ENCODE results near the gene APCDD1. TPM values are rescaled to one million over a fixed set of nuclear protein-coding genes. Genes with fewer than 3 reads are reported as not detected.
"Not testable (repeated sequence)": the region's sequence is repeated elsewhere in the genome, so short reads cannot be mapped to it uniquely, and the experiment has no call there.

APCDD1 gene
- total and polyA plus RNA-seq, 9 donors = 6.3 to 66.2 (median 10.8) TPM

DNA sequence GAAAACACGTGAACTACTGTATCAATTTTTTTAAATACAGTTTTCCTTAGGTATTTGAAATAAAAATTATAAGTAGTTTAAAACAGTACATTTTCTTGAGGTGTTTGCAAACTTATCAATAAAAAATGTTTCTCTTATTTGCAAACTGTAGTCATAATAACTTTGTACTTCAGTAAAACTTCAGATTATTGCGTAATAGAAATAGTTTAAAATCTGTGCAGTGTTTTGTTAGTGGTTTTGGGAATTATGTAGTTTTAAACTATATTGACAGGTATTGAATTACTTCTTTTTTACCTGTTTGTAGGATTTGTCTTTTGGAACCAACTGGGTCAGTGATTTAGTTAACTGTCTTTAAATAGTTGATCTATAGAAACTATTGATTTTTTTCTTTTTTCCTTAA is 78.7 kb downstream of the APCDD1 start:
- WGBS (ENCODE audit: insufficient coverage) = no CpG with 5 or more reads among the region's 2 CpGs
- H3K9me3 ChIP-seq (replicated peaks; ENCODE audit: control insufficient read depth, low read depth, low read length) = no peaks in the 10 kb centered on the region

DNA sequence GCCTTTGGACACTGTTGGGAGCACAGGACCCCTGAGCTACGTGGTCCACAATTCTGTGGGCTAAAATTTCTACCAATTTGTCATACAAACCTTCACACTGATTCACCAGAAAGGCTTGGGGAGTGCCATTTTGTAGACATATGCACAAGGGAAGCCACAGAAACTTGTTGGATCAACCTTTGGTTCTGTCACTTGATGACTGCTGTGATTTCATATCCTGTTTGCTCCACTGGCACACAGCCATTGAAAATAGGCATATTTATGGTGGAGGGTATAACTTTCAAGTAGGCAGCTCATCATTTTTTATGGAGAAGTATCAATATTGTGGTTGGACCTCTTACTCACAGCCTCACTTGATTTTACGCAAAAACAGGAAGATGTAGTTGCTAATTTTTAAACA is 81.8 kb downstream of the APCDD1 start:
- peaks cover 8% of the 10 kb centered on the region for H3K36me3 ChIP-seq (ENCODE audit: control insufficient read depth, insufficient read depth, low read length)
- WGBS (ENCODE audit: insufficient coverage) = no CpG with 5 or more reads among the region's 2 CpGs

More for the DNA sequence above, 78.7 kb downstream of the APCDD1 start:
- no peaks in the 10 kb centered on the region for H3K36me3 ChIP-seq (ENCODE audit: control insufficient read depth, insufficient read depth, low read length)
- no peak overlapping the region for H3K27ac ChIP-seq (ENCODE audit: low read length)
- no peaks in the 10 kb centered on the region for H3K4me1 ChIP-seq (ENCODE audit: control insufficient read depth, insufficient read depth, low read length)
- DNase-seq = no peak
- no peak overlapping the region for H3K4me3 ChIP-seq (ENCODE audit: low read length)
- no peaks in the 10 kb centered on the region for H3K27me3 ChIP-seq (ENCODE audit: control insufficient read depth, insufficient read depth, low read length)

DNA sequence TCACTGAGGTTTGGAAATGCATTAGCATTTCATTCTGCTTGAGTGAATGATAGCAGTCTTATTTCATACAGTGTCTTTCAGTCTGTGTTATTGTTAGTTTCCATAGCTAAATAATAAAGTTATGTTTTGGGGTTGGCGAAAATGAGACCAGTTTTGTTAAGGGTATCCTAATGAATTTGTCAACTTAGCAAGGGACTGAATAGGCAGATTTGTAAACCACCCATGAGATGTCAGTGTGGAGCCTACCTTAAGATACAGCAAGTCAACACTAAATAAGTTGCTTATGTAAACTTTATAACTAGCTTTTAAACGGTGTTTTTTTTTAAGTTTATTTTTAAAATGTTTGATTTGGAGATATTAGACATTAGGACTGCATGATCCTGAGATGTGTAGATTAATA is 83.3 kb downstream of the APCDD1 start:
- WGBS (ENCODE audit: insufficient coverage) = no CpG with 5 or more reads among the region's 2 CpGs
- no peak for DNase-seq
- Histone ChIP-seq H3K4me3 (ENCODE audit: low read length) (no peak overlapping the region), H3K27ac (ENCODE audit: low read length) (no peak overlapping the region), H3K27me3 (ENCODE audit: control insufficient read depth, insufficient read depth, low read length) (no peaks in the 10 kb centered on the region), H3K36me3 (ENCODE audit: control insufficient read depth, insufficient read depth, low read length) (peaks cover 16% of the 10 kb centered on the region), H3K4me1 (ENCODE audit: control insufficient read depth, insufficient read depth, low read length) (no peaks in the 10 kb centered on the region), H3K9me3 (replicated peaks; ENCODE audit: control insufficient read depth, low read depth, low read length) (no peaks in the 10 kb centered on the region)

More for the DNA sequence above, 81.8 kb downstream of the APCDD1 start:
- no peak overlapping the region for H3K27ac ChIP-seq (ENCODE audit: low read length)
- no peaks in the 10 kb centered on the region for H3K27me3 ChIP-seq (ENCODE audit: control insufficient read depth, insufficient read depth, low read length)
- no peak overlapping the region for H3K4me3 ChIP-seq (ENCODE audit: low read length)
- H3K4me1 ChIP-seq (ENCODE audit: control insufficient read depth, insufficient read depth, low read length) = no peaks in the 10 kb centered on the region
- no peaks in the 10 kb centered on the region for H3K9me3 ChIP-seq (replicated peaks; ENCODE audit: control insufficient read depth, low read depth, low read length)
- no peak for DNase-seq

DNA sequence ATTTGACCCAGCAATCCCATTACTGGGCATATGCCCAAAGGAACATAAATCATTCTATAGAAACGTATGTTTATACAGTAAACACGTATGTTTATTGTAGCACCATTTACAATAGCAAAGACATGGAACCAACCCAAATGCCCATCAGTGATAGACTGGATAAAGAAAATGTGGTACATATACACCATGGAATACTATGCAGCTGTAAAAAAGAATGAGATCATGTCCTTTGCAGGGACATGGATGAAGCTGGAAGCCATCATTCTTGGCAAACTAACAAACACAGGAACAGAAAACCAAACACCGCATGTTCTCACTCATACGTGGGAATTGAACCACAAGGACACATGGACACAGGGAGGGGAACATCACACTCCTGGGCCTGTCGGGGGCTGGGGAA is 84.7 kb downstream of the APCDD1 start:
- H3K27me3 ChIP-seq (ENCODE audit: control insufficient read depth, insufficient read depth, low read length); DNase-seq; H3K4me3 ChIP-seq (ENCODE audit: low read length); H3K27ac ChIP-seq (ENCODE audit: low read length); H3K9me3 ChIP-seq (replicated peaks; ENCODE audit: control insufficient read depth, low read depth, low read length); H3K4me1 ChIP-seq (ENCODE audit: control insufficient read depth, insufficient read depth, low read length): not testable (repeated sequence)
- H3K36me3 ChIP-seq (ENCODE audit: control insufficient read depth, insufficient read depth, low read length) = peaks cover 17% of the 10 kb centered on the region
- no CpG with 5 or more reads among the region's 5 CpGs for WGBS (ENCODE audit: insufficient coverage)

Other genes starting within 250 kb of the APCDD1 start
- 22.6 TPM for gene NAPG, start 71.4 kb downstream of the APCDD1 start, total RNA-seq
- 10 to 100 TPM; 11.6 to 19.3 (median 14.8) TPM for gene NAPG, start 71.4 kb downstream of the APCDD1 start, polyA plus RNA-seq (ENCODE audit: insufficient read depth in 1 of 8, insufficient read length in 8 of 8, low replicate concordance in 1 of 8)